Suprapubic skin (tissue), 4 donors: Measurements from ENCODE around the gene CSRNP3.

Experiments used
- CTCF ChIP-seq, 2 donors: fragments of 200-600 bp in 1 of 2; fragments of 450-650 bp in 1 of 2; sonication (generic) in 1 of 2; IDR thresholded peaks; one replicate each; pipeline ENCODE4 v1.5.1; 2016 to 2019; ENCODE audit warnings: antibody characterized with exemption in 2 of 2, mild to moderate bottlenecking in 1 of 2, moderate library complexity in 1 of 2
- EP300 ChIP-seq: sonication (generic); formaldehyde crosslinking; IDR thresholded peaks from one replicate; pipeline ENCODE4 v1.6.1; 2017; ENCODE audit warnings: antibody characterized with exemption
- POLR2AphosphoS5 ChIP-seq, 3 donors: sonication (generic); formaldehyde crosslinking; IDR thresholded peaks; one replicate each; pipeline ENCODE4 v1.6.1; 2017; ENCODE audit warnings: antibody characterized with exemption in 3 of 3

- TF ChIP-seq CTCF (IDR thresholded peaks at IDR 0.05), result no peak
- no peak for TF ChIP-seq EP300
- no peak for TF ChIP-seq POLR2AphosphoS5 (IDR thresholded peaks at IDR 0.05)
Measured at GRCh38 chr2:165584126-165584654, 114.7 kb downstream of the CSRNP3 start.
